Activated CD8-positive, alpha-beta memory T cell treated with anti-CD3 and anti-CD28 coated beads for 36 hours (primary cell): ENCODE results near the gene LYPLAL1. TPM values are rescaled to one million over a fixed set of nuclear protein-coding genes. Genes with fewer than 3 reads are reported as not detected.

Experiments
- CTCF ChIA-PET: fragments of 350-600 bp; sonication (Branson Sonifier 250); formaldehyde crosslinking; loops from one replicate; lab custom pipeline; 2021; ENCODE audit warnings: antibody characterized with exemption; lab: Charles Lee
- POLR2A ChIA-PET: fragments of 350-600 bp; sonication (Branson Sonifier 250); formaldehyde crosslinking; loops from one replicate; lab custom pipeline; 2021; ENCODE audit warnings: antibody characterized with exemption; lab: Charles Lee
- total RNA-seq, 2 experiments: library from RNA; stranded (reverse); gene quantifications; one replicate each; pipeline ENCODE4 v1.2.3, GENCODE V29; 2021

LYPLAL1 gene
- total RNA-seq, 2 experiments from 2014 or later = 20.1 to 20.4 TPM

DNA sequence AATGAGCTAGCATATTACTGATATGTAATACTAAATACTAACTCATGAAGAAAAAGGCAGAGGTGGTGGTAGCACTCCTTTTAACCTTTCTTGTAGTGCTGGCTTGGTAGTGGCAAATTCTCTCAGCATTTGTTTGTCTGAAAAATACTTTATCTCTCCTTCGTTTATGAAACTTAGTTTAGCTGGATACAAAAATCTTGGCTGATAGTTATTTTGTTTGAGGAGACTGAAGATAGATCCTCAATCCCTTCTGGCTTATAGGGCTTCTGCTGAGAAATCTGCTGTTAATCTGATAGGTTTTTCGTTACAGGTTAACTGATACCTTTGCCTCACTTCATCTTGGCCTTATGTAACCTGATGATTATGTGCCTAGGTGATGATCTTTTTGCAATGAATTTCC is 87.8 kb downstream of the LYPLAL1 start:
- ChIA-PET CTCF (no interaction called here), POLR2A (no interaction called here)
